ENCODE results near the gene RAP1GDS1.
"Not testable (repeated sequence)": the region's sequence is repeated elsewhere in the genome, so short reads cannot be mapped to it uniquely, and the experiment has no call there.

RAP1GDS1 gene

DNA sequence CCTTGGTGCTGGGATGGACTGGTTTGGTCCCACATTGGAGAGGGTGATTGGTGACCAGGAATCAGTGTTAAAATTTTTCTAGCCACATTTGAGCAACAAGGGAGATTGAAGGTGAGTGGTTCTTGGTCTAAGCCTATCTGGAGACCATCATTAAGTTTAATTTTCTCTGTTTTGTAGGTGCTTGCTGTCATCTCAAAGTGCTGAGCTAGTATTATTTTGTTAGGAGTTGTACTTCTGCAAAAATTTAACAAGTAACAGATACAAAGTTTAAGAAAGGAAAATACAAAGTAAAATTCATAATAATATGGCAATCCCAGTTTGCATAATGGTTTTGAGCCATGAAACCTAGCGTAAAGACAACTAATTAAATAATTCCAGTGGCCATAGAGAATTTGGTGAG, 66.5 kb downstream of the RAP1GDS1 start:
- no peaks in the 10 kb centered on the region for H3K36me3 ChIP-seq (ENCODE audit: control insufficient read depth in 2 of 2, insufficient read depth in 1 of 2, low read length in 2 of 2)
- no peaks in the 10 kb centered on the region for H3K4me1 ChIP-seq (ENCODE audit: control insufficient read depth, insufficient read depth, low read length)
- no peak overlapping the region for H3K27ac ChIP-seq (ENCODE audit: extremely low read depth, low read depth, low read length)
- H3K9me3 ChIP-seq (ENCODE audit: control insufficient read depth, insufficient read depth, low read depth, low read length), result no peaks in the 10 kb centered on the region
- ChIA-PET POLR2A (no interaction called here), CTCF (no interaction called here)
- TF ChIP-seq ZNF610 (tag by site-specific recombination; IDR thresholded peaks at IDR 0.05; ENCODE audit: borderline replicate concordance), result no peak
- no peak overlapping the region for H3K4me3 ChIP-seq (ENCODE audit: low read depth, low read length)

DNA sequence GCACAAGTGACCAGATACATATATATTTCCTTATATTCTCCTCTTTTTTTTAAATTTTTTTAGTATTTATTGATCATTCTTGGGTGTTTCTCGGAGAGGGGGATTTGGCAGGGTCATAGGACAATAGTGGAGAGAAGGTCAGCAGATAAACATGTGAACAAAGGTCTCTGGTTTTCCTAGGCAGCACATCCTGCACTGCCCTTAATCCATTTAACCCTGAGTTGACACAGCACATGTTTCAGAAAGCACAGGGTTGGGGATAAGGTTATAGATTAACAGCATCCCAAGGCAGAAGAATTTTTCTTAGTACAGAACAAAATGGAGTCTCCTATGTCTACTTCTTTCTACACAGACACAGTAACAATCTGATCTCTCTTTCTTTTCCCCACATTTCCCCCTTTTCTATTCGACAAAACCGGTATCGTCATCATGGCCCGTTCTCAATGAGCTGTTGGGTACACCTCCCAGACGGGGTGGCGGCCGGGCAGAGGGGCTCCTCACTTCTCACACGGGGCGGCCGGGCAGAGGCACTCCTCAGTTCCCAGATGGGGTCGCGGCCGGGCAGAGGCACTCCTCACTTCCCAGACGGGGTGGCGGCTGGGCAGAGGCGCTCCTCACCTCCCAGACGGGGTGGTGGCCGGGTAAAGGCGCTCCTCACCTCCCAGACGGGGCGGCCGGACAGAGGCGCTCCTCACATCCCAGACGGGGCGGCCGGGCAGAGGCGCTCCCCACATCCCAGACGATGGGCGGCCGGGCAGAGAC, 68.9 kb downstream of the RAP1GDS1 start:
- POLR2A ChIA-PET; H3K9me3 ChIP-seq (ENCODE audit: control insufficient read depth, insufficient read depth, low read depth, low read length); H3K4me3 ChIP-seq (ENCODE audit: low read depth, low read length); H3K36me3 ChIP-seq (ENCODE audit: control insufficient read depth in 2 of 2, insufficient read depth in 1 of 2, low read length in 2 of 2); CTCF ChIA-PET; H3K27ac ChIP-seq (ENCODE audit: extremely low read depth, low read depth, low read length); H3K4me1 ChIP-seq (ENCODE audit: control insufficient read depth, insufficient read depth, low read length): not testable (repeated sequence)

DNA sequence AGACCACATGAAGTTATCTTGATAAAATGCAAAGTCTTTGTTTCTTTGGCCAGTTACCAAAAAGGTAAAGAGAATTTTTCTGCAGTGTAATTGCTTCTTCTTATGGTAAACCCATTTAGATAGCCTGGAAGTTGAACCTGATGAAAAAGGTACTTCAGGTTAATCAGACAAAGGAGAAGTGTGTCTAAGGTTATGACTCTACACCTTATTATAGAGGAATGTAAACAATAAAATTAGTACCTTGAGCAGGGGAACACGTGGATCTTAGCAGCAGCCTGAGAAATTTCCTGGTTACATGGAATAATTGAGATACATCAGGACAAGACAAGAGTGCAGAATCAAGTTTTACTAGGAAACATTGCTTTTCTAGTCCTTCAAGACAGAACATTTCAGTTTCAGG, 70.8 kb downstream of the RAP1GDS1 start:
- TF ChIP-seq ZIC2 (tag by site-specific recombination; IDR thresholded peaks at IDR 0.05), result no peak
- TF ChIP-seq HOXD13 (CRISPR knock-in tag; IDR thresholded peaks at IDR 0.05; ENCODE audit: borderline replicate concordance), result no peak
- TF ChIP-seq ZNF677 (tag by site-specific recombination; IDR thresholded peaks at IDR 0.05), result no peak
- no peak for TF ChIP-seq ZNF140 (tag by site-specific recombination; IDR thresholded peaks at IDR 0.05)
- TF ChIP-seq FEZF1 (tag by site-specific recombination; IDR thresholded peaks at IDR 0.05), result no peak
- TF ChIP-seq GLIS1 (tag by site-specific recombination; IDR thresholded peaks at IDR 0.05), result no peak
- TF ChIP-seq ZNF266 (tag by site-specific recombination; IDR thresholded peaks at IDR 0.05; ENCODE audit: low read depth), result no peak
- no peak for TF ChIP-seq ZNF2 (tag by site-specific recombination; IDR thresholded peaks at IDR 0.05)
- no peak for TF ChIP-seq ZNF202 (tag by site-specific recombination; IDR thresholded peaks at IDR 0.05; ENCODE audit: borderline replicate concordance)
- Histone ChIP-seq H3K4me1 (ENCODE audit: control insufficient read depth, insufficient read depth, low read length) (no peaks in the 10 kb centered on the region), H3K4me3 (ENCODE audit: low read depth, low read length) (no peak overlapping the region), H3K27ac (ENCODE audit: extremely low read depth, low read depth, low read length) (no peak overlapping the region), H3K36me3 (ENCODE audit: control insufficient read depth in 2 of 2, insufficient read depth in 1 of 2, low read length in 2 of 2) (no peaks in the 10 kb centered on the region), H3K9me3 (ENCODE audit: control insufficient read depth, insufficient read depth, low read depth, low read length) (no peaks in the 10 kb centered on the region)
- POLR2A ChIA-PET, result no interaction called here
- CTCF ChIA-PET, result no interaction called here

DNA sequence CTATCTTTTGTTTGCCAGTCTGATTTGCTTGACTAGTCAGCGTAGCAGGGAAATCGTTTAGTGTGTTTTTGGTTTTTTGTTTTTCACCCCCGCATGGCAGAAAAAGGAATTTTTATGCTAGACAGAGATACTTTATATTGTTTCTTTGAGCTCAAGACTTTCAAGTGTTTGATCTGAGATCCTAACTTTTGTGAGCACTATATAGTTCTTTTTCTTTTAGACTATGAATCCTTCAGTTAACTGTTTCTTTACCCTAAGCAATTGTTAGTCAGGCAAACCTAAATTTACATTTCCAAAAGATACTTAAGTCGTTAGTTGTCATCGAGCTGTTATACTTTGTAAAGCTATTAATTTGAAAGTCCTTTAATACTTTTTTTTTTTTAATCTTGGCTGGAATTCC, 73.3 kb downstream of the RAP1GDS1 start:
- Histone ChIP-seq H3K4me1 (ENCODE audit: control insufficient read depth, insufficient read depth, low read length) (no peaks in the 10 kb centered on the region), H3K36me3 (ENCODE audit: control insufficient read depth in 2 of 2, insufficient read depth in 1 of 2, low read length in 2 of 2) (no peaks in the 10 kb centered on the region), H3K9me3 (ENCODE audit: control insufficient read depth, insufficient read depth, low read depth, low read length) (no peaks in the 10 kb centered on the region), H3K4me3 (ENCODE audit: low read depth, low read length) (no peak overlapping the region), H3K27ac (ENCODE audit: extremely low read depth, low read depth, low read length) (no peak overlapping the region)
- CTCF ChIA-PET, result interaction anchor here (0.6 kb wide), 1 partner anchor 19 kb away, joined by 3 read pairs; no protein-coding TSS in a partner anchor
- POLR2A ChIA-PET, result no interaction called here
- TF ChIP-seq, protein P1, sequence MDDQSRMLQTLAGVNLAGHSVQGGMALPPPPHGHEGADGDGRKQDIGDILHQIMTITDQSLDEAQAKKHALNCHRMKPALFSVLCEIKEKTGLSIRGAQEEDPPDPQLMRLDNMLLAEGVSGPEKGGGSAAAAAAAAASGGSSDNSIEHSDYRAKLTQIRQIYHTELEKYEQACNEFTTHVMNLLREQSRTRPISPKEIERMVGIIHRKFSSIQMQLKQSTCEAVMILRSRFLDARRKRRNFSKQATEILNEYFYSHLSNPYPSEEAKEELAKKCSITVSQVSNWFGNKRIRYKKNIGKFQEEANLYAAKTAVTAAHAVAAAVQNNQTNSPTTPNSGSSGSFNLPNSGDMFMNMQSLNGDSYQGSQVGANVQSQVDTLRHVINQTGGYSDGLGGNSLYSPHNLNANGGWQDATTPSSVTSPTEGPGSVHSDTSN (CRISPR knock-in tag; IDR thresholded peaks at IDR 0.05), result no peak
- TF ChIP-seq TCF7L2 (IDR thresholded peaks at IDR 0.05; ENCODE audit: borderline replicate concordance, low read depth, low read length) (no peak), ZNF140 (tag by site-specific recombination; IDR thresholded peaks at IDR 0.05) (no peak), ZNF585B (tag by site-specific recombination; IDR thresholded peaks at IDR 0.05) (no peak), ZSCAN30 (tag by site-specific recombination; IDR thresholded peaks at IDR 0.05) (no peak), ZNF19 (tag by site-specific recombination; IDR thresholded peaks at IDR 0.05; ENCODE audit: low read depth) (no peak), KLF8 (tag by site-specific recombination; IDR thresholded peaks at IDR 0.05) (no peak)
- TF ChIP-seq, protein P2, sequence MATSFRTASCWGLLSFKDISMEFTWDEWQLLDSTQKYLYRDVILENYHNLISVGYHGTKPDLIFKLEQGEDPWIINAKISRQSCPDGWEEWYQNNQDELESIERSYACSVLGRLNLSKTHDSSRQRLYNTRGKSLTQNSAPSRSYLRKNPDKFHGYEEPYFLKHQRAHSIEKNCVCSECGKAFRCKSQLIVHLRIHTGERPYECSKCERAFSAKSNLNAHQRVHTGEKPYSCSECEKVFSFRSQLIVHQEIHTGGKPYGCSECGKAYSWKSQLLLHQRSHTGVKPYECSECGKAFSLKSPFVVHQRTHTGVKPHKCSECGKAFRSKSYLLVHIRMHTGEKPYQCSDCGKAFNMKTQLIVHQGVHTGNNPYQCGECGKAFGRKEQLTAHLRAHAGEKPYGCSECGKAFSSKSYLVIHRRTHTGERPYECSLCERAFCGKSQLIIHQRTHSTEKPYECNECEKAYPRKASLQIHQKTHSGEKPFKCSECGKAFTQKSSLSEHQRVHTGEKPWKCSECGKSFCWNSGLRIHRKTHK (tag by site-specific recombination; IDR thresholded peaks at IDR 0.05), result no peak
